ENCODE results near the gene NOP9.

Gene NOP9

GRCh38 chr14:24332268-24332993 is 32.8 kb downstream of the NOP9 start:
- Histone ChIP-seq H2AK5ac (ENCODE audit: low read length) (no peak overlapping the region), H3K27ac (ENCODE audit: low read depth, low read length) (no peak overlapping the region), H3K56ac (ENCODE audit: low read length) (peak overlapping the region; percentile 52), H3K23ac (ENCODE audit: low read length) (no peak overlapping the region), H3K4ac (ENCODE audit: low read depth, low read length) (no peak overlapping the region), H4K5ac (ENCODE audit: low read length) (no peak overlapping the region), H3K4me1 (ENCODE audit: control insufficient read depth, low read depth, low read length) (peaks cover 2% of the 10 kb centered on the region), H3K79me2 (ENCODE audit: control insufficient read depth, insufficient read depth, low read length) (no peaks in the 10 kb centered on the region), H3K36me3 (ENCODE audit: control insufficient read depth, insufficient read depth, low read length) (no peaks in the 10 kb centered on the region), H2BK15ac (replicated peaks; ENCODE audit: low read depth) (no peak overlapping the region), H3K79me1 (ENCODE audit: low read length) (no peaks in the 10 kb centered on the region), H3K9ac (ENCODE audit: low read length) (peak overlapping the region; percentile 30), H2BK120ac (ENCODE audit: low read depth, low read length) (no peak overlapping the region), H3K18ac (ENCODE audit: low read length) (no peak overlapping the region), H3K4me2 (ENCODE audit: low read length) (peak overlapping the region; percentile 36), H2BK5ac (ENCODE audit: low read length) (no peak overlapping the region), H4K8ac (ENCODE audit: low read depth, low read length) (no peak overlapping the region), H3K4me3 (ENCODE audit: low read length) (no peak overlapping the region), H3K27me3 (ENCODE audit: insufficient read depth, low read length, poor library complexity) (peaks cover 23% of the 10 kb centered on the region)
- DNase-seq, result peak; percentile 79
- WGBS (ENCODE audit: extremely low coverage, insufficient coverage, low lambda C conversion rate), result no CpG with 5 or more reads among the region's 56 CpGs

GRCh38 chr14:24334431-24335291 is 35.0 kb downstream of the NOP9 start, which contains the start of gene ADCY4:
ADCY4 (minus strand) TSS chr14:24335071; CDS start chr14:24334652, 419 bp downstream.
- H3K4me2 ChIP-seq (ENCODE audit: low read length), result peak within 1 kb of the TSS; percentile 90
- no peak within 1 kb of the TSS for H2BK15ac ChIP-seq (replicated peaks; ENCODE audit: low read depth)
- H2BK5ac ChIP-seq (ENCODE audit: low read length), result no peak within 1 kb of the TSS
- peak within 1 kb of the TSS; percentile 32 for H3K4me3 ChIP-seq (ENCODE audit: low read length)
- no peak within 1 kb of the TSS for H4K5ac ChIP-seq (ENCODE audit: low read length)
- H2AK5ac ChIP-seq (ENCODE audit: low read length), result no peak within 1 kb of the TSS
- H3K4ac ChIP-seq (ENCODE audit: low read depth, low read length), result no peak within 1 kb of the TSS
- H3K18ac ChIP-seq (ENCODE audit: low read length), result no peak within 1 kb of the TSS
- no peaks in the 10 kb centered on the region for H3K36me3 ChIP-seq (ENCODE audit: control insufficient read depth, insufficient read depth, low read length)
- DNase-seq, result no peak
- no peak within 1 kb of the TSS for H2BK120ac ChIP-seq (ENCODE audit: low read depth, low read length)
- H3K79me1 ChIP-seq (ENCODE audit: low read length), result no peaks in the 10 kb centered on the region
- peak within 1 kb of the TSS; percentile 42 for H3K9ac ChIP-seq (ENCODE audit: low read length)
- H3K23ac ChIP-seq (ENCODE audit: low read length), result no peak within 1 kb of the TSS
- WGBS (ENCODE audit: extremely low coverage, insufficient coverage, low lambda C conversion rate), result no CpG with 5 or more reads among the region's 65 CpGs
- peaks cover 40% of the 10 kb centered on the region for H3K27me3 ChIP-seq (ENCODE audit: insufficient read depth, low read length, poor library complexity)
- H3K56ac ChIP-seq (ENCODE audit: low read length), result peak within 1 kb of the TSS; percentile 83
- no peaks in the 10 kb centered on the region for H3K79me2 ChIP-seq (ENCODE audit: control insufficient read depth, insufficient read depth, low read length)
- H4K8ac ChIP-seq (ENCODE audit: low read depth, low read length), result no peak within 1 kb of the TSS
- H3K4me1 ChIP-seq (ENCODE audit: control insufficient read depth, low read depth, low read length), result peaks cover 2% of the 10 kb centered on the region
- H3K27ac ChIP-seq (ENCODE audit: low read depth, low read length), result no peak within 1 kb of the TSS

- Histone ChIP-seq H4K5ac (ENCODE audit: low read length) (no peak overlapping the region), H3K79me1 (ENCODE audit: low read length) (no peaks in the 10 kb centered on the region), H3K4me2 (ENCODE audit: low read length) (no peak overlapping the region), H2BK120ac (ENCODE audit: low read depth, low read length) (no peak overlapping the region), H2BK5ac (ENCODE audit: low read length) (no peak overlapping the region), H3K9ac (ENCODE audit: low read length) (no peak overlapping the region), H3K18ac (ENCODE audit: low read length) (no peak overlapping the region), H3K56ac (ENCODE audit: low read length) (peak overlapping the region; percentile 83), H3K27me3 (ENCODE audit: insufficient read depth, low read length, poor library complexity) (peaks cover 49% of the 10 kb centered on the region), H3K4me1 (ENCODE audit: control insufficient read depth, low read depth, low read length) (peaks cover 2% of the 10 kb centered on the region), H3K79me2 (ENCODE audit: control insufficient read depth, insufficient read depth, low read length) (no peaks in the 10 kb centered on the region), H3K4me3 (ENCODE audit: low read length) (no peak overlapping the region), H4K8ac (ENCODE audit: low read depth, low read length) (no peak overlapping the region), H3K4ac (ENCODE audit: low read depth, low read length) (no peak overlapping the region), H3K27ac (ENCODE audit: low read depth, low read length) (no peak overlapping the region), H3K36me3 (ENCODE audit: control insufficient read depth, insufficient read depth, low read length) (no peaks in the 10 kb centered on the region), H2AK5ac (ENCODE audit: low read length) (no peak overlapping the region), H2BK15ac (replicated peaks; ENCODE audit: low read depth) (no peak overlapping the region), H3K23ac (ENCODE audit: low read length) (no peak overlapping the region)
- WGBS (ENCODE audit: extremely low coverage, insufficient coverage, low lambda C conversion rate), result no CpG with 5 or more reads among the region's 12 CpGs
- peak; percentile 49 for DNase-seq
These were observed 36.0 kb downstream of the NOP9 start for GRCh38 chr14:24335461-24336171.

DNA sequence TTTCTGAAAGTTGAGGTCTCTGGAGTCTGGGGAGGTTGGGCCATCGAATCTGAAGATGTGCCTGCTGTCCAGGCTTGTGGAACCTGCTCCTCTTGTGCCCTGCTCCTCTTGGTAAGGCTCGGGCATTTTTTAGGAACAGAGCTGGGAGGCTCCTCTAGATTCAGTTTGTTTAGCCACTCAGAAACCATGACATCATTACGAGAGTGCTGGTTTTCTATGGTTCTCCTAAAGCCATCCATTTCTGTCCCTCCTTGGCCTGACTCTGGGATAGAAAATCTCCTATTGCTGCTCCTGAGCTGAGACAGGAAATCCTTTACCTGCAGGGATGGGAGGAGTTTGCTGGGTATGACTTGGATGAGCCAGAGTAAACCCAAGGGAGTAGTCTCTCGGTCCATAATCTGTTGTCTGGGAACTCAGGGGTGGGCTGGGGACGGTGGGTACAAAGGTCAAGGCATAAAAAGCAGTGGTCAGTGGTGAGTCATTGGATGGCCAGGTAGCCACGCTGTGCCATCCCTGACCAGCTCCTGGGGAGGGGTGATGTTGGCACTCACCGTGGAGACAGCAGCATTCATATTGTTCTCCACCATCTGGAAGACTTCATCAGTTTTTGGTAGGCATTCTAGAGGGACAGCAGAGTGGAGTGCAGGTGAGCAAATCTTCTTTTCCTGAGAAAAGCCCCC is 37.6 kb downstream of the NOP9 start:
- Histone ChIP-seq H3K56ac (ENCODE audit: low read length) (no peak overlapping the region), H3K23ac (ENCODE audit: low read length) (no peak overlapping the region), H3K4me3 (ENCODE audit: low read length) (no peak overlapping the region), H3K27ac (ENCODE audit: low read depth, low read length) (no peak overlapping the region), H2BK120ac (ENCODE audit: low read depth, low read length) (no peak overlapping the region), H3K4me2 (ENCODE audit: low read length) (no peak overlapping the region), H3K36me3 (ENCODE audit: control insufficient read depth, insufficient read depth, low read length) (no peaks in the 10 kb centered on the region), H2BK15ac (replicated peaks; ENCODE audit: low read depth) (no peak overlapping the region), H3K4ac (ENCODE audit: low read depth, low read length) (no peak overlapping the region), H3K27me3 (ENCODE audit: insufficient read depth, low read length, poor library complexity) (peaks cover 55% of the 10 kb centered on the region), H3K9ac (ENCODE audit: low read length) (no peak overlapping the region), H4K8ac (ENCODE audit: low read depth, low read length) (no peak overlapping the region), H3K18ac (ENCODE audit: low read length) (no peak overlapping the region), H2AK5ac (ENCODE audit: low read length) (no peak overlapping the region), H2BK5ac (ENCODE audit: low read length) (no peak overlapping the region), H3K79me1 (ENCODE audit: low read length) (no peaks in the 10 kb centered on the region), H3K4me1 (ENCODE audit: control insufficient read depth, low read depth, low read length) (peaks cover 2% of the 10 kb centered on the region), H3K79me2 (ENCODE audit: control insufficient read depth, insufficient read depth, low read length) (no peaks in the 10 kb centered on the region), H4K5ac (ENCODE audit: low read length) (no peak overlapping the region)
- WGBS (ENCODE audit: extremely low coverage, insufficient coverage, low lambda C conversion rate), result no CpG with 5 or more reads among the region's 7 CpGs
- DNase-seq, result no peak

DNA sequence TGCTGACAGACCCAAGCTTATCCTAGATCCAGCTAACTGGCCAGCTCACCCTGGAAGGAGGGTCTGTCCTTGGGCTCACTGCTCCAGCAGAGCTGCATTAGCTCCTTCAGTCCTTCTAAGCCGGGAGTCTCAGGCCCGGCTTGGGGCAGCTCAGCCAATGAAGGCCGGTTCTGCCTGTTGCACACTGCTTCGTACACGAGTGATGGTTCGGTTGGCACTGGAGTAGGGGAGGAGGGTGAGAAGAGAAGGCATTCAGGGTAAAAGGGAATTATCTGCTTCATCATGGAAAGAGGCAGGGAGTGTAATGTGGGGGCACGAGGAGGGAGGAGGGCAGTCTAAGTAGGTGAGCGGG is 38.1 kb downstream of the NOP9 start:
- H3K27ac ChIP-seq (ENCODE audit: low read depth, low read length), result no peak overlapping the region
- peaks cover 2% of the 10 kb centered on the region for H3K4me1 ChIP-seq (ENCODE audit: control insufficient read depth, low read depth, low read length)
- no CpG with 5 or more reads among the region's 8 CpGs for WGBS (ENCODE audit: extremely low coverage, insufficient coverage, low lambda C conversion rate)
- H4K8ac ChIP-seq (ENCODE audit: low read depth, low read length), result no peak overlapping the region
- H2BK15ac ChIP-seq (replicated peaks; ENCODE audit: low read depth), result no peak overlapping the region
- no peaks in the 10 kb centered on the region for H3K79me2 ChIP-seq (ENCODE audit: control insufficient read depth, insufficient read depth, low read length)
- H3K9ac ChIP-seq (ENCODE audit: low read length), result no peak overlapping the region
- no peaks in the 10 kb centered on the region for H3K79me1 ChIP-seq (ENCODE audit: low read length)
- H2BK5ac ChIP-seq (ENCODE audit: low read length), result no peak overlapping the region
- H3K56ac ChIP-seq (ENCODE audit: low read length), result no peak overlapping the region
- no peak overlapping the region for H3K4ac ChIP-seq (ENCODE audit: low read depth, low read length)
- H3K4me2 ChIP-seq (ENCODE audit: low read length), result no peak overlapping the region
- no peak overlapping the region for H3K4me3 ChIP-seq (ENCODE audit: low read length)
- H3K27me3 ChIP-seq (ENCODE audit: insufficient read depth, low read length, poor library complexity), result peaks cover 55% of the 10 kb centered on the region
- H2BK120ac ChIP-seq (ENCODE audit: low read depth, low read length), result no peak overlapping the region
- no peak for DNase-seq
- H3K18ac ChIP-seq (ENCODE audit: low read length), result no peak overlapping the region
- H3K36me3 ChIP-seq (ENCODE audit: control insufficient read depth, insufficient read depth, low read length), result no peaks in the 10 kb centered on the region
- H4K5ac ChIP-seq (ENCODE audit: low read length), result no peak overlapping the region
- no peak overlapping the region for H2AK5ac ChIP-seq (ENCODE audit: low read length)
- H3K23ac ChIP-seq (ENCODE audit: low read length), result no peak overlapping the region
